HG03442 (cell line): ENCODE results near the gene IL12B.
"Not testable (repeated sequence)": the region's sequence is repeated elsewhere in the genome, so short reads cannot be mapped to it uniquely, and the experiment has no call there.

Experiments
- ATAC-seq: cut with Tn5 transposase; IDR thresholded peaks from one replicate; pipeline ENCODE4 v1.9.1; 2021; ENCODE audit warnings: mild to moderate bottlenecking, moderate library complexity; ENCODE audit not compliant: unreplicated experiment

IL12B gene

GRCh38 chr5:159330131-159330800 lies at the start of gene IL12B:
IL12B (minus strand) TSS chr5:159330487; CDS start chr5:159326782, 3,705 bp downstream.
- no peak for ATAC-seq

GRCh38 chr5:159377653-159378052 lies 47.4 kb upstream of the IL12B start:
- ATAC-seq, result no peak

- not testable (repeated sequence) for ATAC-seq
These were observed 37.6 kb upstream of the IL12B start for GRCh38 chr5:159367866-159368265.

- not testable (repeated sequence) for ATAC-seq
These were observed 36.5 kb upstream of the IL12B start for GRCh38 chr5:159366776-159367175.

GRCh38 chr5:159362220-159362619 lies 31.9 kb upstream of the IL12B start:
- ATAC-seq, result no peak

- ATAC-seq, result not testable (repeated sequence)
These were observed 29.6 kb upstream of the IL12B start for GRCh38 chr5:159359871-159360270.

GRCh38 chr5:159359408-159359807 lies 29.1 kb upstream of the IL12B start:
- ATAC-seq, result no peak

GRCh38 chr5:159353661-159354252 lies 23.5 kb upstream of the IL12B start:
- ATAC-seq, result no peak

- ATAC-seq, result not testable (repeated sequence)
These were observed 20.4 kb upstream of the IL12B start for GRCh38 chr5:159350644-159351043.

- not testable (repeated sequence) for ATAC-seq
These were observed 19.9 kb upstream of the IL12B start for GRCh38 chr5:159350216-159350615.

- ATAC-seq, result no peak
These were observed 15.6 kb upstream of the IL12B start for GRCh38 chr5:159345861-159346260.

- no peak for ATAC-seq
These were observed 15.0 kb upstream of the IL12B start for GRCh38 chr5:159345336-159345735.

GRCh38 chr5:159343295-159344094 lies 13.2 kb upstream of the IL12B start:
- ATAC-seq, result no peak

GRCh38 chr5:159342840-159343239 lies 12.6 kb upstream of the IL12B start:
- no peak for ATAC-seq

GRCh38 chr5:159341906-159342310 lies 11.6 kb upstream of the IL12B start:
- ATAC-seq, result no peak

GRCh38 chr5:159341145-159341544 lies 10.9 kb upstream of the IL12B start:
- ATAC-seq, result no peak

GRCh38 chr5:159340511-159340910 lies 10.2 kb upstream of the IL12B start:
- ATAC-seq, result no peak

GRCh38 chr5:159339460-159339859 lies 9.2 kb upstream of the IL12B start:
- ATAC-seq, result no peak

GRCh38 chr5:159338118-159338517 lies 7.8 kb upstream of the IL12B start:
- no peak for ATAC-seq

- ATAC-seq, result no peak
These were observed 7.0 kb upstream of the IL12B start for GRCh38 chr5:159337016-159337955.

- ATAC-seq, result no peak
These were observed 6.3 kb upstream of the IL12B start for GRCh38 chr5:159336586-159336985.
